ENCODE results near the gene PXMP4.

DNA sequence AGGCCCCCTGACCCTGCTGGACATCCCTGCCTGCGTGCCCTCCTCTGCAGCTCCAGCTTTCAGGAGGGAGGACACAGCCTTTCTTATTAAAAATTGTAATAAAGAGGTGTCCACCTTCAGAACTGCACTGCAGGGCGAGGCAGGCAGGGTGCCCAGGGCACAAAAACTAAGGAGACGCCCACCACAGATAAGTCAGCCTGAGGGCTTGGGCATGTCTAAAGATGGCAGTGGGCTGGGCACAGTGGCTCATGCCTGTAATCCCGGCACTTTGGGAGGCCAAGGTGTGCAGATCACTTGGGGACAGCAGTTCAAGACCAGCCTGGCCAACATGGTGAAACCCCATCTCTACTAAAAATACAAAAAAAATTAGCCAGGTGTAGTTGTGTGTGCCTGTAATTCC lies 64.9 kb downstream of the PXMP4 start:
- TF ChIP-seq, protein P1, sequence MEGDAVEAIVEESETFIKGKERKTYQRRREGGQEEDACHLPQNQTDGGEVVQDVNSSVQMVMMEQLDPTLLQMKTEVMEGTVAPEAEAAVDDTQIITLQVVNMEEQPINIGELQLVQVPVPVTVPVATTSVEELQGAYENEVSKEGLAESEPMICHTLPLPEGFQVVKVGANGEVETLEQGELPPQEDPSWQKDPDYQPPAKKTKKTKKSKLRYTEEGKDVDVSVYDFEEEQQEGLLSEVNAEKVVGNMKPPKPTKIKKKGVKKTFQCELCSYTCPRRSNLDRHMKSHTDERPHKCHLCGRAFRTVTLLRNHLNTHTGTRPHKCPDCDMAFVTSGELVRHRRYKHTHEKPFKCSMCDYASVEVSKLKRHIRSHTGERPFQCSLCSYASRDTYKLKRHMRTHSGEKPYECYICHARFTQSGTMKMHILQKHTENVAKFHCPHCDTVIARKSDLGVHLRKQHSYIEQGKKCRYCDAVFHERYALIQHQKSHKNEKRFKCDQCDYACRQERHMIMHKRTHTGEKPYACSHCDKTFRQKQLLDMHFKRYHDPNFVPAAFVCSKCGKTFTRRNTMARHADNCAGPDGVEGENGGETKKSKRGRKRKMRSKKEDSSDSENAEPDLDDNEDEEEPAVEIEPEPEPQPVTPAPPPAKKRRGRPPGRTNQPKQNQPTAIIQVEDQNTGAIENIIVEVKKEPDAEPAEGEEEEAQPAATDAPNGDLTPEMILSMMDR (IDR thresholded peaks at IDR 0.05), result no peak
- no peak for TF ChIP-seq POLR2A (IDR thresholded peaks at IDR 0.05)

Data from esophagus squamous epithelium (tissue), 4 donors.